ENCODE measurements around the gene OCLN.
A peak's percentile ranks its signal among the peaks of the same experiment; 100 is the strongest.
"Not testable (repeated sequence)": the region's sequence is repeated elsewhere in the genome, so short reads cannot be mapped to it uniquely, and the experiment has no call there.

Gene OCLN

GRCh38 chr5:69472535-69473143 lies 20.0 kb upstream of the OCLN start:
- not testable (repeated sequence) for H3K9ac ChIP-seq (ENCODE audit: low read depth, low read length); H3K36me3 ChIP-seq (ENCODE audit: insufficient read depth, low read length); H3K9me3 ChIP-seq (ENCODE audit: control insufficient read depth, insufficient read depth, low read length); H3K4me1 ChIP-seq (ENCODE audit: insufficient read depth, low read length)

DNA sequence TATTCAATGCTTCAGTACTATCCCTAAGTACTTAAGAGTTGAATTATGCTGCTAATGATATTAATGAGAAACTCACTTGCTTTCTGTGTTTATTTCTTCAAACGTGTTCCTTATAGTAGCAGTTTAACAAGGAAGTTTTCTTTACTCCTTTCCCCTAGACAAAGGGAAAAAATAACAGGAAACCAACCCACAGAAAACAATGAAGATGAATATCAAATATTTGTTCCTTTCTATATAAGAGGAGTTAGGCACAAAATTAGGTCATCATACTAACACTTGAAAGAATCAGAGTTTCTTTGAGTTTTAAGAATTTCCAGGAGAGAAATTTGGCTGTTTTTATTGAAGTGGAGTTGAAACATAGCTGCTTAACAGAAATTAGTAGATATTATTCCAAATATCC lies 15.4 kb upstream of the OCLN start:
- Histone ChIP-seq H3K9ac (ENCODE audit: low read depth, low read length) (no peak overlapping the region), H3K9me3 (ENCODE audit: control insufficient read depth, insufficient read depth, low read length) (no peaks in the 10 kb centered on the region), H3K36me3 (ENCODE audit: insufficient read depth, low read length) (no peaks in the 10 kb centered on the region), H3K4me1 (ENCODE audit: insufficient read depth, low read length) (no peaks in the 10 kb centered on the region; the same call in 1 of the 2 replicates)

GRCh38 chr5:69478296-69478695 lies 14.3 kb upstream of the OCLN start:
- H3K4me1 ChIP-seq (ENCODE audit: insufficient read depth, low read length); H3K9ac ChIP-seq (ENCODE audit: low read depth, low read length); H3K36me3 ChIP-seq (ENCODE audit: insufficient read depth, low read length); H3K9me3 ChIP-seq (ENCODE audit: control insufficient read depth, insufficient read depth, low read length): not testable (repeated sequence)

DNA sequence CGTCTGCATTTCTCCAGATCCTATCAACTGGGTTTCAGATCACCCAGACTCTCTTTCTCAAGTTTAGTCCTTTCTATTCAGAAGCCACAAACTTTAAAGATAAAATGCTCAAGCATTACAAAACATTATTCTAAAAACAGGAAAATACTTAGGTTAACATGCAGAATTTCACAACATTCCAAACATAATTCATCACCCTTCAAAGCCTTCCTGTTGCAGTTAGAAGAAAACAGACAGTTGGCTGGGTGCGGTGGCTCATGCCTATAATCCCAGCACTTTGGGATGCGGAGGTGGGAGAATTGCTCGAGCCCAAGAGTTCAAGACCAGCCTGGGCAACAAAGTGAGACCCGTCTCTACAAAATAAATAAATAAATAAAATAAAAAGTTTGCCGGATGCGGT lies 7.7 kb upstream of the OCLN start:
- H3K36me3 ChIP-seq (ENCODE audit: insufficient read depth, low read length), result no peaks in the 10 kb centered on the region
- H3K9ac ChIP-seq (ENCODE audit: low read depth, low read length), result no peak overlapping the region
- H3K9me3 ChIP-seq (ENCODE audit: control insufficient read depth, insufficient read depth, low read length), result no peaks in the 10 kb centered on the region
- H3K4me1 ChIP-seq (ENCODE audit: insufficient read depth, low read length), result peaks cover 13% of the 10 kb centered on the region; the same call in 1 of the 2 replicates

DNA sequence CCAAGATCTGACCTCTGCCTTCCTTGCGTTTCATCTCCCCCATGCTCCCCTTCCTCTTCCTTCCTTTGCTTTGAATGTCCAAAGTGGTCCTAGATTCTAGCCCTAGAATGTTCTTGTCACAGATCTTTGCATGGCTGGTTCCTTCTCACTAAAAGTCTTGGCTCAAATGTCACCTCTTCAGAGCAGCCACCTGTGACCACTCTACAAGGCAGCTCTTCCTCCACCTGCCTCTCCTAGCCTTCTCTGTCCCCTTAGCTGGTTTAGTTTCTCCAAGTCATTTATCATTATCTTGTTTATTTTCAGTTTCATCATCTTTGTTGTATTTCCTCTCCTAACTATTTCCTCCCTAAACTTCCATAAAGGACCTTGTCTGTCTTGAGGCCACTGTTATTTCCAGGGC lies 7.1 kb upstream of the OCLN start:
- Histone ChIP-seq H3K4me1 (ENCODE audit: insufficient read depth, low read length) (peaks cover 13% of the 10 kb centered on the region; the same call in 1 of the 2 replicates), H3K36me3 (ENCODE audit: insufficient read depth, low read length) (no peaks in the 10 kb centered on the region), H3K9ac (ENCODE audit: low read depth, low read length) (no peak overlapping the region), H3K9me3 (ENCODE audit: control insufficient read depth, insufficient read depth, low read length) (no peaks in the 10 kb centered on the region)

DNA sequence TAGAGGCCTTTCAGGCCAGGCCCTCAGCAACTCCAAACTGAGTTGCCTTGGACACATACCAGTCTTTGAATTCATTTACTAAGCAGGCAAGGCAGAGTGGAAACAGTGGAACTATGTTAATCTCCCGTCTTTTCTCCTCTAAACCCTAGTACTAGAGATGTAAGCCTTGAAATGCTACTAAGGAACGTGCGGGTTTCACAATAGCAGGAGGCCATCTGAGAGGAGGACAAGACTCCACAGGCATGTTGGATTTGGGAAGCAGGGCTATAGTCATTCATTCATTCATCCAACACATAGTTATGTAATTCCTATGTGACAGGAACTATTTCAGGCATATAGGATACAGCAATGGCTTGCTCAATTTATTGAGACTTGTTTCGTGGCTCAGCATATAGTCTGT lies 3.3 kb upstream of the OCLN start:
- Histone ChIP-seq H3K36me3 (ENCODE audit: insufficient read depth, low read length) (no peaks in the 10 kb centered on the region), H3K4me1 (ENCODE audit: insufficient read depth, low read length) (peaks cover 16% of the 10 kb centered on the region), H3K9ac (ENCODE audit: low read depth, low read length) (no peak overlapping the region), H3K9me3 (ENCODE audit: control insufficient read depth, insufficient read depth, low read length) (no peaks in the 10 kb centered on the region)

DNA sequence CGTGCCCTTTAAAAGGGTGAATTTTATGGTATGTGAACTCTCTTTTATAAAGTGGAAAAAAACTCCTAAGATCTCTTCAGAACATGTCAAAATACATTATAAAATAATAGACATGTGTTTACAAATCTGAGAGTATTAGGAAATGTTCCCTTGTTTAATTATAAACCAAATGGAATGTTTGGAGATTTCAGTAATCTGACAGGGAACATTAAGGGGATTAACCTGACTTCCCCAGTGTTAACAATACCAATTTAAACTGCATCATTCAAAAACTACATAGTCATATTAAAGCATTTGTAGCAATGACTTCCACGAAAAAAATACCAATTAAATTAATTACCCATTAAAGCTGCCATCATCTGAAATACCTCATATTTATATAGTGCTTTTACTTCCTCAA lies 1.6 kb upstream of the OCLN start:
- peaks cover 21% of the 10 kb centered on the region for H3K4me1 ChIP-seq (ENCODE audit: insufficient read depth, low read length)
- H3K9ac ChIP-seq (ENCODE audit: low read depth, low read length), result no peak overlapping the region
- no peaks in the 10 kb centered on the region for H3K36me3 ChIP-seq (ENCODE audit: insufficient read depth, low read length)
- H3K9me3 ChIP-seq (ENCODE audit: control insufficient read depth, insufficient read depth, low read length), result no peaks in the 10 kb centered on the region

DNA sequence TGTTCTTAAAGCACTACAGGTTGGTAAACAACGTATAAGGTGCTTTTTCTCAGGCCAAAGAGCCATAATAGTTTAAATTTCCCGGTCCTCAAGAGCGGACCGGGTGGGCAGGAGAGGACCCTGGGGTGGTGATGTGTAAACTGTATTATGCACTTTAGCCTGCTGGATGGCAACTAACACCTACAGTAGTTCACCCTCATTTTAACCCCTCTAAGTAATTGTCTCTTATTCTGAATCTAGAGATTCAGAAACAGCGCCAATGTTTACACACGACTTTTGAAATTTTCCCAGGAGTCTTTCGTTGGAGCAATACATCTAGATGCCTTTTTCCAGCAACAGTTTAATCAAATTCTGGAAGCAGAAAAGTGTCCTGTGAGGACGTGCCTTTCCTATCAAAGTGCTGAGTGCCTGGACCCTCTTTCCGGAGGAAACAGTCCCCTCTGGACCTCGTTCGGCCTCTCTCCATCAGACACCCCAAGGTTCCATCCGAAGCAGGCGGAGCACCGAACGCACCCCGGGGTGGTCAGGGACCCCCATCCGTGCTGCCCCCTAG lies 676 bp upstream of the OCLN start:
- H3K36me3 ChIP-seq (ENCODE audit: insufficient read depth, low read length), result no peaks in the 10 kb centered on the region
- no peaks in the 10 kb centered on the region for H3K9me3 ChIP-seq (ENCODE audit: control insufficient read depth, insufficient read depth, low read length)
- peaks cover 28% of the 10 kb centered on the region for H3K4me1 ChIP-seq (ENCODE audit: insufficient read depth, low read length)
- H3K9ac ChIP-seq (ENCODE audit: low read depth, low read length), result peak overlapping the region; percentile 81

GRCh38 chr5:69492923-69493395 lies 369 bp downstream of the OCLN start:
- H3K9ac ChIP-seq (ENCODE audit: low read depth, low read length), result peak overlapping the region; percentile 81
- H3K4me1 ChIP-seq (ENCODE audit: insufficient read depth, low read length), result peaks cover 31% of the 10 kb centered on the region
- H3K9me3 ChIP-seq (ENCODE audit: control insufficient read depth, insufficient read depth, low read length), result no peaks in the 10 kb centered on the region
- H3K36me3 ChIP-seq (ENCODE audit: insufficient read depth, low read length), result no peaks in the 10 kb centered on the region

DNA sequence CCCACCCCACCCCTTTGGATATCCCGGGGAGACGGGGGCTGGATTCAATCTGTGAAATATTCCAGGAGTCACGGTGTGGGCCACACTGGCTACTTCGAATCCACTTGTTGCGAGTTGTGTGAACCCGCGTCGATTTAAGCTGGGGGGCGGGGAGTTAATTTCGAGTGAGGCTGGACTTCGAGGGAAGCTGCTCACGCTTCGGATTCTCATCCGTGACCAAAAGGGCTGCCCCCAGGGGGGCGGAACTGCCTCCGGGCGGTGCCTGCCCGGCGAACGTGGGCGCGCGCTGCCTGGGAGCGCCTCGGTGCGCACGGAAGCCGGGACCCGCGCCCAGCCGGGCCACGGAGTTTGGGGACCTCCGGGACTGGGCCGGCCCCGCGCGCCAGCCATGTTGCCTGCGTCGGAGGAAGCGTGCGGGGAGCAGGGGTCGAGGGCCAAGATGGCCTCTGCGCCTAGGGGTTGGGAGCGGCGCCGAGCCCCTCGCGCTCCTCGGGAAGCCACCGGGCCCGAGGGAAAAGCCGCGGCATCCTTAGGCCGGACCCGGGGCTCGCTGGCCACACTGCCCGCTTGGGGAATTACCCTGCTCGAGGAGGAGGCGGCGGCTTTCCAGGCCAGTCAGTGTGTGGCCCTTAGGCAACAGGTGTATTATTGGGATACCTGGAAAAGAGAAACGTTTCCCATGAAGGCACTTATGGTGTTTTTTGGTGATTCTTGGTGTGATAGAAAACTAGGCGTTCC lies 975 bp downstream of the OCLN start:
- Histone ChIP-seq H3K9ac (ENCODE audit: low read depth, low read length) (peak overlapping the region; percentile 81), H3K36me3 (ENCODE audit: insufficient read depth, low read length) (no peaks in the 10 kb centered on the region), H3K9me3 (ENCODE audit: control insufficient read depth, insufficient read depth, low read length) (no peaks in the 10 kb centered on the region), H3K4me1 (ENCODE audit: insufficient read depth, low read length) (peaks cover 31% of the 10 kb centered on the region)

GRCh38 chr5:69494452-69494851 lies 1.9 kb downstream of the OCLN start:
- no peaks in the 10 kb centered on the region for H3K36me3 ChIP-seq (ENCODE audit: insufficient read depth, low read length)
- peak overlapping the region; percentile 81 for H3K9ac ChIP-seq (ENCODE audit: low read depth, low read length)
- H3K9me3 ChIP-seq (ENCODE audit: control insufficient read depth, insufficient read depth, low read length), result no peaks in the 10 kb centered on the region
- peaks cover 23% of the 10 kb centered on the region for H3K4me1 ChIP-seq (ENCODE audit: insufficient read depth, low read length)

DNA sequence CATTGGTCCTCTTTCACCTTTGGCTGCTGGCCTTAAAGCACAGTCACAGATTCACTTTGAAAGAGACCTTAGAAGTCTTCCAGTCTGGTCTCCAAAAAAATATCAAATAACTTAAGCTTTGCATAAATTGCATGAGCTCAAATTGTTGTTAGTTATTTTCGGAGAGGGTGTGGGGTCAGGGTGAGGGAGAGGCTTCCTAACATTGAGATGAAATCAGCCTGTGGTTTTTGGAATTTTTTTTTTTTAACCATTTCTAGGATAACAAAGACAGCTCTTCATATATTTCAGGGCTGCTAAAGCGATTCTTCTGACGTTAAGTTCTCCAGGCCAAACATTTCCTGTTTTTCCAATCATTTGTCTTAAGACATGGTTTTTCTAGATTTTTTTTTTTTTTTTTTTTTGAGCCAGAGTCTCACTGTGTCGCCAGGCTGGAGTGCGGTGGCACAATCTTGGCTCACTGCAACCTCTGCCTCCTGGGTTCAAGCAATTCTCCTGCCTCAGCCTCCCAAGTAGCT lies 4.5 kb downstream of the OCLN start:
- Histone ChIP-seq H3K36me3 (ENCODE audit: insufficient read depth, low read length) (no peaks in the 10 kb centered on the region), H3K9me3 (ENCODE audit: control insufficient read depth, insufficient read depth, low read length) (no peaks in the 10 kb centered on the region), H3K4me1 (ENCODE audit: insufficient read depth, low read length) (peaks cover 34% of the 10 kb centered on the region), H3K9ac (ENCODE audit: low read depth, low read length) (no peak overlapping the region)

DNA sequence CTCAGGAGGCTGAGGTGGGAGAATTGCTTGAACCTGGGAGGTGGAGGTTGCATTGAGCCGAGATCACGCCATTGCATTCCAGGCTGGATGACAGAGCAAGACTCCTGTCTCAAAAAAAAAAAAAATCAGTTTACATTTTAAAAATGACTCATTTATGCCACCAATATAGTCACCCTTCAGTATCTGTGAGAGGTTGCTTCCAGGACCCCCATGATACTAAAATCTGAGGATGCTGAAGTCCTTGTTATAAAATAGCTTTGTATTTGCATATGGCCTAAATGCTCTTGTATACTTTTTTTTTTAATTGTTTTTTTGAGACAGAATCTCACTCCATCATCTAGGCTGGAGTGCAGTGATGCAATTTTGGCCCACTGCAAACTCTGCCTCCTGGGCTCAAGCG lies 5.8 kb downstream of the OCLN start:
- no peak overlapping the region for H3K9ac ChIP-seq (ENCODE audit: low read depth, low read length)
- no peaks in the 10 kb centered on the region for H3K36me3 ChIP-seq (ENCODE audit: insufficient read depth, low read length)
- no peaks in the 10 kb centered on the region for H3K9me3 ChIP-seq (ENCODE audit: control insufficient read depth, insufficient read depth, low read length)
- peaks cover 44% of the 10 kb centered on the region for H3K4me1 ChIP-seq (ENCODE audit: insufficient read depth, low read length)

DNA sequence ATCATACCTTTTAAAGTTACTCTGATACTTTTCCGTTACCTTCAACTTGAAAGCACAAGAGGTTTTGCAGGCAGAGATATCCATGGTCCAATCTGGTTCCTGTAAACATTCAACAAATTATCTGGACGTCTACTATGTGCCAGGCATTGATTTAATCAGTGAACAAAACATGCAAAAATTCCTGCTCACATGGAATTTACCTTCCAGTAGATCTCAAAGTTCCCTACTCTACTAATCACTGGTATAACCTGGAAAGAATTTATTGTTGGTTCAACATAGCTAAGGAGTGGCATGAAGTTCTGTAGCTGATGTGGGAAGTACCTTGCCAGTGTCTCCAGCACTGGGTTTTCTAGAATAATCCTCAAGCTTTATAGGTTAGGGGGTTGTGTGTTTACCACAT lies 9.8 kb downstream of the OCLN start:
- Histone ChIP-seq H3K36me3 (ENCODE audit: insufficient read depth, low read length) (peaks cover 13% of the 10 kb centered on the region), H3K9ac (ENCODE audit: low read depth, low read length) (peak overlapping the region; percentile 9; the same call in 1 of the 2 replicates), H3K4me1 (ENCODE audit: insufficient read depth, low read length) (peaks cover 33% of the 10 kb centered on the region), H3K9me3 (ENCODE audit: control insufficient read depth, insufficient read depth, low read length) (no peaks in the 10 kb centered on the region)
